SHP77 treated with DMSO at 0.1 percent for 48 hours (cell line): ENCODE data around the gene GNL2.

Source experiments
- DNase-seq: peaks from one replicate; lab custom pipeline; 2025; lab: John Stamatoyannopoulos, UW

Gene GNL2

DNA sequence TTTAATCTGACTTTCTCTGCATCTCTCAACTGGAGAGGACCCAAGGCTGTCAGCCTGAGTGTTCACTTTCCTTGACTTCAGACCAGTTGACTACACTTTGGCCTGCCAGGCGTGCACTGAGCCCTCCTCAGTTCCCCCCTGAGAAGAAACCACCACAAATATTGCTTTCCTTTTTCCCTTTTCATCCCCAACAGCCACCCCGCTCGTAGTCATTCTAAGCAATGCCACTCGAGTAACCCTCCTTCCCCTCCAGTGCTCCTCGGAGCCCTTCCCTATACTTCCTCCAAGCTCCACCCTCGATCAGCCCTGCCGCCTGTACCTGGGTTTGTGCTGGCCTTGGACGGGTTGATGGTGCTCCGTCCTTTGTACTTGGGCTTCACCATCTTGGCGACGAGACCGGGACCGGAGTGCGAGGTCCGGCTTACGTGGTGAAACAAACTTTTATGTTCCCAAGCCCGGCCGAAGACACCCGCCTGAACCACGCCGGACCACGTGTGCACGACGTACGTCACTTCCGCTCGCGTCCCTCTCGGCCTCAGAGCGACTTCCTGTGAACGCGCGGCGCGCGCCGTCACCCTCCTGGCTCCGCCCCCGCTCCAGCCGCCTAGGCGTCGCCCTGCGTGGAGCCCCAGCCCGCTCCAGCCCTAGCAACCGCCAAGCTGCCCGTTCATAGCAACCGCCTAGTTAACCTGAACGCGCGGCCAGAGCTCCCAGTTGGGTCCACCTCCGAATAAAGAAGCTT is at the start of gene GNL2:
Gene GNL2, minus strand, starts transcription at position 498 of the 742 bp plus-strand sequence. Its CDS starts 115 bp downstream, at position 383.
- peak; percentile 77 for DNase-seq

DNA sequence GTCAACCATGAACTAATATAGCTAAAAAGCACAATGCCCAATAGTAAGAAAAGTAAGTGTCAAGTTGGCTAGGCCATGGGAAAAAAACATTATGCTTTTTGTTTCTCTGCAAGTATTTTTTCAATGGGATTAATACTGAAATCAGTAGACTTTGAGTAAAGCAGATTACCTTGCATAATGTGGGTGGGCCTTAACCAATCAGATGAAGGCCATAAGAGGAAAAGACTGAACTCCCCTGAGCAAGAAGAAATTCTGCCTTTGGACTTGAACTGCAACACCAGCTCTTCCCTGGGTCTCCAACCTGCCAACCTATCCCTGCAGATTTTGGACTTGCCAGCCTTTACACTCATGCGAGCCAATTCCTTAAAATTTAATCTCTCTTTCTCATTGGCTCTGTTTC is 45.3 kb upstream of the GNL2 start:
- DNase-seq: no peak

DNA sequence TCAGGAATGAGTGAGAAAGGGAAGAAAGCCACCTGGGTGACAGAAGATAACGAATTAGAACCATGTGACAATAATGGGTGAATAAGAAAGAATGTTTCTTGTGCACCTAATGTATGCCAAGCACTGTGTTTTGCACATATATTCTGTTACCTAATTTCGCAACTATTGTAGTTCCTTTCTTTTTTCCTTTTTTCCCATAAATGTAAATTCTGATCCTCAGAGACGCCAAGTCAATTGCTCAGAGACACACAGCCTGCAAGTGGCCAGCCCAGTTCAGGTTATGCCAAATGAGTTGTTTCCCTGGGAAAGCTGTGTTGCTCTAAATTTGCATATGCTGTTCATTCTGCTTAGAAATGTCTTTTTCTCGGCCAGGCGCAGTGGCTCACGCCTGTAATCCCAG is 40.7 kb upstream of the GNL2 start:
- no peak for DNase-seq

DNA sequence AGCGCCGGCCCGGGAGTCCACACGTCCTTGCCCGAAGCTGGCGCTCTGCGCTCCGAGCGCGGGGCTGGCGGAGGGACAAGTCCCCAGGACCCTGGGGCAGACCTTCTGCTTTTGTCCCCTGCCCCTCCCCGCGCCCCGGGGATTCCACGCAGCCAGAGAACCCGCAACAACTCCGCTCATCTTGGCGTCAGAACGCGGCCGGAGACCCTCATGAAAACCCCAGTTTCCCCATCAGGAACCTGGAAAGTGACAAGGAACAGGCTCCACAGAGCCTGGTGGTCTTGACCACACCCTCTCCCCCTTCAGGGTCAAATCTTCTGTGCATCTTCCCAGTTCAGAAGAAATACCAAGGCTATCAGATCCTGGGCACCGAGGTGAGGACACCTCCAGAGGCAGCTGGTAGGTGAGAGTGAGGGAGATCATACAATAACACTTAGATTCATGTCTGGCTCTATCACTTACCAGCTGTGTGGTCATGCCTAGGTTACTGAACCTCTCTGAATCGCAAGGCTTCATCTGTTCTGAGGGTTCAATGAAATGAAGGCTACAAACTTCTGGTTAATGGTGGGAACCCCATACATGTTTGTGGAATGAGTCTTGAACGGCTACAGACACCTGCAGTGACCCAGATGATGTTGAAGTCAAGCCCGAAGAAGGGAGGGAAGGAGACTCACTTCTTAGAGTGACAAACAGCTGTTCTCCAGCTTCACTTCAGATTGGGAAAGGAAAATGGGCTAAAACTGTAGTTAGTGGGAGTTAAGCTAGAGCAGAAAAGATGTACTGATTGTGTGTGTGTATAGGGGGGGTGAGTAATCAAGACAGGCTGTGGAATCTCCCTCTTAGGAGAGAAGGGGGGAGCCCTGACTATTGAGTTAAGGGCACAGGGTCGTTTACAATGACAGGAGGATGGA is 39.5 kb upstream of the GNL2 start:
- no peak for DNase-seq

DNA sequence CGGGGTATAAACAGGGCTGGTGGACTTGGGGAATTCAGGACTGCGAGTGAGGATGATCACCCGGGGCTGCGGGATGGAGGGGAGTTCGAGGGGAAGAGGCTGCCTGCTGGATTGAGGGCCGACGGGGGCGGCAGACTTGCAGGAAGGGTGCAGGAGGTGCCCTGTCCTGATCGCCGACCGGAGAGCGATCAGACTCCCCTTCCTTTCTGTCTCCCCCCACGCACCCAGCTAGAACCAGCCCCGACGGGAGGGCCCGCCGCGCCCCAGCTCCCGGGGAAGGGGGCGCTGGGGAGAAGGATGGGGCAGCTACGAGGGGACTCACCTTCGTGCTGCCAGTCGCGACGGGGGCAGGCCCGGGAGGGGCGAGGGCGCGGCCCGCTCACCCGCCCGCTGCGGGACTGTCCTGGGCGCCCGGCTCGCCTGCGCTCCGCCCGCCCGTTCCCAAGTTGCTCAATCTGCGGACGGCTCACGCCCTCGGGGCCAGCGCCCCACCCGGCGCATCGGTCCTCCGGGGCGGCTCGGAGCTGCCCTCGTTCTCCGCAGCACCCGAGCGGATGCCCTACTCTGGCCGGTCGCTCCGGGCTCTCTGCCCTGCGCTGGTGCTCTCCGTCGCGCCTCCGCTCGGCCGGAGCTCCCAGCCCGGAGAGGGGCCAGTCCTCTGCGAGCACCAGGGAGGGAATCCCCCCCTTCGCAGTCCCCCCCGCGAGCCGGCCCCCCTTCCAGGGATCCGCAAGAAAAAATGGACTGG is 38.7 kb upstream of the GNL2 start, which contains the start of gene RSPO1:
Gene RSPO1, minus strand, starts transcription at position 649 of the 748 bp plus-strand sequence. CDS start 5,231 bp downstream, outside the sequence.
- no peak for DNase-seq

DNA sequence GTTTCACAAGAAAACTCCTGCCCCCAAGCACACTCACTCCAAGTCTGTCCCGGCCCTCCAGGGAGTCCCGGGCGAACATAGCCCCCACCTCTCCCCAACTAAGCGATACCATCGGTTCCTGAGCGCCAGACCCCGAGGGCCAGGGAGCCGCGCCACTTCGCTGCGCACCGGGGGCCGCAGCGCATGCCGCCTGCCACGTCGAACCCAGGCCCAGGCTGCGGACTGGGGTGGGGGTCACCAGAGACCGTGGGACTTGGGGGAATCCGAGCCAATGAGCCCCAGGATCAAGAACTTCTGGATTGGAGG is 38.2 kb upstream of the GNL2 start:
- DNase-seq: no peak

DNA sequence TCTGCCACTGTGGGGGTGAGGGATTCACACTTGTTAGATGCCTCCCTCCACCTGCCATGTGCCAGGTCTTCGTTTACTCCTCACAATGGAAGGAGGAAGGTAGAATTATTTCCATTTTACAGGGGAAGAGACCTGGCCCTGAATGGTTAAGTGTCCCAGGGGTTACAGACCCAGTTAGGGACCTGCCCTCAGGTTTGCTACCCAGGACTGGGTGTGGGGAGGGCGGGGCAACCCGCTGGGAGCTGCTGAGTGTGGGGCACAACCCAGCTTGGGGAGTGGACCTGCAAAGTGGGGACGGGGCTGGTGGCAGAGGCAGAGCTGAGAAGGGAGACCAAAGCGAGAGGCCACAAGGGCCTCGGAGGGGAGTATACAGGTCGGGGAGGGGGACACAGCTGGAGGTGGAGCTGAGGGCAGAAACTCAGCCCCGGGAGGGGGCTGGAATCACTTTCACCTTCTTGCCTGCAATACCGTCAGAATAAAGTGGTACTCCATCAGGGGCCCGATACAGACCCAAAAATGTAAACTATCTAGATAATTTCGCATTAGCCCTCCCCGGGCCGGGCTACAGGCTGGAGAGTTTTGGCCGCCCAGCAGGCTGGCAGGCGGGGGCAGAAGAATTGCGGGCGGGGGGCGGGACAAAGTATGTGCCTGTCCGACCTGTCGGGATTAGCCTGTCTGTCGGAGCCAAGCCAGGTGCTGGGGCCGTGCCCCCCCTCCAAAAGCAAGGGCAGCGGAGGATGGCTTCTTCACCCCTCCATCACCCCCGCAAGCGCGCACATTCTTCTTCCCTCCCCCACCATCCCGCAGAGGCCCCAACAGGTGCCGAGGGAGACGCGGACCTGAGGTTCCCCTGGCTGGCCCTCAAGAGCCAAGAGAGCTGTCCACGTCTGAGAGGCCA is 37.6 kb upstream of the GNL2 start:
- DNase-seq: no peak

DNA sequence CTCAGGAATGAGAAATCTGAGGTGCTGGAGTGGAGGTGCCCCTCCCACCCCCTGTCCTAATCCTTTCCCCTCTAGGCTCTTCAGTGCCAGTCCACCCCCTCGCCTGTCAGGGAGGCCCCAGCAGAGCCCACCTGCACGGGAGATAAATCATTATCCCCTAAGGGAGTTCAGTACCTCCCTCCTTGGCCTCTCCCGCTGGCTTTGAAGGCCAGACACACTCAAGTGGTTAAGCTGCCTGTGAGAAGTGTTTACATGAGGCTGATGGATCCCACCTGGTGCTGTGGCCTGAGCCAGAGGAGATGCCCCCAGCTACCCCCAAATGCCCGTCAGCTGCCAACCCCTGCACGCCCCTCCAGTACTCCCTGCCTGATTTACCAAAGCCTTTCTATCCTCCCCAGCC is 35.3 kb upstream of the GNL2 start:
- no peak for DNase-seq

DNA sequence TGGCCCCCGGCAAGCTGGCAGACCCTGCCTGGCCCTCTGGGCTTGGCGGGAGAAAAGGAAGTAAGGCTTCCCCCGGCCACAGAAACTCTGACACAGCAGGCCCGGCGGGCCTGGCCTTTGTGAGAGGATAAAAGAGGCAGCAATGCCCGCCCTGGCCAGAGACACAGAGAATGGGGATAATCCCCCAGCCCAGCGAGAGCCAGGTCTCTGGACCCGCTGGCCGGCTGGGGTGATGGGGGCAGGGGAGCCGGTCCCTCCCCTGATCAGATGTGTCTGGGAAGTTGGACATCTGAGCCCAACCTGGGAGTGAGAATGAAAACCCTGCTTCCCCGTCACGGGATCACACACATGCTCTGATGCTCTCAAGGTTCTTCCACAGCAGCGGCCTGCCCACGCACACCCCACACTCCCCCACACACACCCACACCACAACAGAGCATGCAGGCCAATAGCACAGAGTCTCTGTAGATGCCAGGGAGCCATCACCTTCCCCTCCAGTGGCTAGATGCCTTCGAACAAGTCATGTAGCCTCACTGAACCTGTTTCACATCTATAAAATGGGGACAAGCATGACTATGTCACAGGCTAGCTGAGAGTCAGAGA is 34.8 kb upstream of the GNL2 start:
- no peak for DNase-seq

DNA sequence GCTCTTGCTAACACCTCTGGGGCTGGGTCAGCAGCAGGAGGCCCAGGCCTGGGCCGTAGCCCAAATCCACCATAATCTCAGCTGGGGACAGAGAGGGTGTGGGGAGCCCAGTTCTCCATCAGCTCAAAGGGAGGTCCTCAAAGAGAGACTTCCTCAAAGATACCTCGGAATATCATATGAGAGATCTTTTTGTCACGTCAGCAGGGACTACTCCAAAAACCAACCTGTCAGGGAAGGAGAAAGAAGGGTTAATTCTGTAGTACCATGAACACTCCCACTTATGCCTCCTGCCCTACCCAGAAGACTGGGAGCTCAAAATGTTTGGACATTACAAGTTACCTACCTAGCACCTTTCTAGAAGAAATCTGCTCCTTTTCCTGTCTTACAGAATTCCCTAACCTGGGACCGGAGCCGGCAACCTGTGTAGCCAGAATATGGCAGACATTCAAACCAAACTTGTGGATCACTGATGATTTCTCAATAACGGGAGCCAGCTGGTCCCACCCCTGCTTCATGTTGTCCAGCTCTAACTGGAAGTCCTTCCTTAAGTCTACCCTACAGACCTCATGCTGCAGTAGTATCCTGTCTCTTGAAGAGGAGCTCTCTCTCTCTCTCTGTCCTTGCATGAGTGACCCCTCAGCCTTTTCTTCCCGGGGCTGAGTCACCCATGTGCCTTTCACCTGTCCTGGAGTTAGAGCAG is 34.1 kb upstream of the GNL2 start:
- no peak for DNase-seq

DNA sequence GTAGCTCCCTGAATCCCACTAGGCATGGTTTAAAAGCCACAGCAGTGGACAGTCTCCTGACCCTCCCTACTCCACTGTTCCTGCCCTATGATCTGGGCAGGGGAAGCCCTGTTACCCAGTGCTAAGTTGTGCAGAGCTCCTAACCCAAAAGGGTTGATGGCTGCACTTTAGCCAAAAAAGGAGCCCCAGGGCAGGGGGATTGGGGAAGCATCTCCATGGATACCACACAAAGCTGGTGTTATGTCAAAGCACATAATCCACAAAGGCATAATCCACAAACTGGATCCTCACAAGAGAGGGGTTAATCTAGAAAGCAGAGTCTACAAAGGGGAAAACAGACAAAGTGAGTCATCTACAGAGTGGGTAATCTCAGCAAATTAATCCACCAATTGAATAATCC is 33.3 kb upstream of the GNL2 start:
- no peak for DNase-seq

DNA sequence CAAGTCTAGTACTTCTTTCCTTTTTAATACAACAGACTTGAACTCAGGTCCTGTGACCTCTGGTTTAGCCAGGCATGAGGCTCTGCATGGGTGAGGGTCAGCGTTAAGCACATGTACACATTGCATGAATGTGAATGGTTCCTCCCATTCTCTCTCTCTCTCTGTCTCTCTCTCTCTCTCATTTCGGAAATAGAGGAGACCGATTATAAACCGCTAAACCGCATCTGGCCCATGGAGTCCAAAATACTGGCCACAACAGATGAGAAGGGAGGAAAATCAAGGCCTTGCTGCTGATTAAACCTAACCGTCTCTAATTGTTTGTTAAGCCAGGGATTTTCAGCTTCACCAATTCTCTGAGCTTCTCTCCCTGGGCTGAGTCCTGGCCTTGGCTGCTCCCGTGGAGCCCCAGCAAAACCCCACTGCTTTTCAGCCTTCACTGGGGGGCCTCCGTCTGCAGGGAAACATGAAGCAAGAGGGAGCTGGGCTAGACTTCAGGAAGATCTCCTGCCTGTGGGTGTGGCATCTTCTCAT is 32.4 kb upstream of the GNL2 start:
- DNase-seq: no peak

DNA sequence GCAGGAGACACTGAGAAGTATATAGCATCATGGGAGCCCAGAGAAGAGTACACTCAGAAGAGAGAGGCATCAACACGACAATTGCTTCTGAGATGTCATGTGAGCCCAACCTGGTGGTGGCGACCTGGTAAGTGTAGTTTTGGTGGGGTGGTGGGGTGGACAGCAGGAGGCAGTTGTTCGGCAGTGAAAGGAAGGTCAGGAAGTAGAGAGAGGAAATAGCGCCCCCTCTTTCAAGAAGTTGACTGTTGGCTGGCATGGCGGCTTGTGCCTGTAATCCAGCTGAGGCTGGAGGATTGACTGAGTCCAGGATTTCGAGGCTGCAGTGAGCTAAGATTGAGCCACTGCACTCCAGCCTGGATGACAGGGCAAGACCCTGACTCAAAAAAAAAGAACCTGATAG is 26.4 kb upstream of the GNL2 start:
- DNase-seq: no peak

DNA sequence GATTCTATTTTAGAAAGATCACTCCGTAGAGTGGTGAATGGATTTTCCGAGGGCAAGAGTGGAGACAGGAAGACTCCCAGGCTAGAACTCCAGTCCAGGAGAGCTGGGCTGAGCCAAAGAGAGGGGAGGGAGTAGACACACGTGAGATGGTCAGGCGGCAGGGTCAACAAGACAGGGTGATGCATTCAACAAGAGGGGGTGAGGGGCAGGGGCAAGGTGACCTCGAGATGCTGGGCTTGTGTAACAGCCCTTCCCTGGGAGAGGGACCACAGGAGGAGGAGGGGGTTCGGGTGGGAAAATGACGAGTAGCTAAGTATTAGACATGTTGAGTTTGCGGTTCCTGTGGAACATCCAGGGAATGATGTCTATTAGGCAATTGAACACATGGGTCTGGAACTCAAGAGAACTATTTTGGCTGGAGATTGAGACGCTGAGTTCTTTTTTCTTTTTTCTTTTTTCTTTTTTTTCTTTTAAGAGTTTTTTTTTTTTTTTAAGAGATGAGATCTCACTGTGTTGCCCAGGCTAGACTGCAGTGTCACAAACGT is 25.7 kb upstream of the GNL2 start:
- no peak for DNase-seq

DNA sequence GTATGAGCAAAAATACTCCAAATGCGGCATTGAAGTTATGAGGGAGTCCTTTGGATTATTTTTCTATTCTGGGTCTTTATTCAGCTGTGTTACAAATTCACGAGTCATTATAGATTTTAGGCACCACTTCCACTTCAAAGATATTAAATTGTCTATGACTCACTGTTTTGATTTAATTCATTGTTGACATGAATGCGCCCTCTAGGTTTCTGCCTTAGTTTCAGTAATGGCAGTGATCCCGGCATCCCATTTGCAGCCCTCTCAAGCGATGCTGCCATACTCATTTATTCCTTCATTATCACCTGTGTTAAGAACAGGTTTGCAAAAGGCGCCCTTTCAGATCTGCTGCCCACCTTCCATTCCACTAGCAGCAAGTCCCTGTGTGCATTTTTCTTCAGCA is 25.0 kb upstream of the GNL2 start:
- DNase-seq: no peak

DNA sequence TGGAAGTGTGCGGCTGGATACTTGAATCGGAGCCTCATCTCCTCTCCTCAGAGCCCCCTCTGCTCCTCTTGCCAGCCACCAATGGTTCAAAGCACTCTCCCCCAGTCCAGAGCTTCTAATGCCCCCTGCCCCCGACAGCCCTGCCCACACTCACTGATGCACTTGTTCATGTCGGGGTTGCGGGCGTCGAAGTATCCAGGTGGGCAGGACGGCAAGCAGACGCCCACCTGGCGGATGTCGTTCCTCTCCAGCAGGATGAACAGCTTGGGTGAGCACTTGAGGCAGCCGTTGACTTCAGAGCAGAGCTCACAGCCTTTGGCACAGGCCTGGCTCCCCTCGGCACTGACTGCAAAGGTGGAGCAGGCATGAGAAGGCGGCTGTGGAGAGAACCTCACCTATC is 20.6 kb upstream of the GNL2 start:
- no peak for DNase-seq

DNA sequence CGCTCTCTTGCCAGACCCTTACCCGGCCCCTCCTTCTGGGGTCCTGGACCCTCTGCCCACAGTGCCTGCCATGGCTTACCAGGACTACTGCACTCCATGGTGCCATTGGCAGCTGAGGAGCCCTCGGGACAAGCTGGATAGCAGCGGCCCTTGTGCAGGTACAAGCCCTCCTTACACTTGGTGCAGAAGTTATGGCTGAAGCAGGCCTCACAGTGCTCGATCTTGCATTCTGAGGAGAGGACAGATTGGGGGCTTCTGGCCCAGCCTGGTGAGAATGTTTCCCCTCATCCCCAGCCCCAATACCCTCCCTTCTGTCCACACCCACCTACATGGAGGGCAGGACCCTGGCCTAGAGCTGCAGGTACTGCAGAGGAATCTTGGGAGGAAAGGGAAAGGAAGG is 18.4 kb upstream of the GNL2 start:
- DNase-seq: no peak

DNA sequence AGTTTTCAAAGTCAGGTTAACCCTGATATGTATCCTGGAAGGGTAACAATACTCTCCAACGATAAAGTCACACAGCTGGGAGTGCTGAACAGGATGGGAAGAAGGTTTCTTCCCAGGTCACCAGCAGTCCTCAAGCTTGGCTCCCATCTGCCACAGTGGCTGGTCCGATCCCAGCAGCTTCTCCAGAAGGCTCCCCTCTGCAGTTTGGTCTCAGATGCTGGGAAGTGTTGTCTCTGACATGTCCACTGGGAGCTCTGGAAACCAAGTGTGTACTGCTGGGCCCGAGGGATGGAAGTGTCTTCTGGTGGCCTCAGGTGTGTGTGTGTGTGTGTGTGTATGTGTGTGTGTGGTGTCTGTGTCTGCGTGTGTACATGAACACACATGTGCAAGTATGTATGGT is 16.4 kb upstream of the GNL2 start:
- no peak for DNase-seq

DNA sequence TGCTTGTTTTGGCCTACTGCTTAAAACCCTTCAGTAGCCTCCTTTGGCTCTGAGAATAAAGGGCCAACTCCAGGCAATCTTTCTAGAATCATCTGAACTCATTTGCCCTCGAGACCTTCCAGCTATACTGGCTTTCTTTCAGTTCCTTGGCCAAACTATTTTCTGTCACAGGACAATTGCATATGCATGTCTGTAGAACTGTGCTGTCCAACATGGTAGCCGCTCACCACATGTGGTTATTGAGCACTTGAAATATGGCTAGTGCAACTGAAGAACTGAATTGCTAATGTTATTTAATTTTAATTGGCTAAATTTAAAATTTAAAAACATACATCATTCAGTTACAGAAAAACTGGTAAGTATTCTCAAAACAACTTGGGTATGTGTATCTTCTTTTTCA is 14.3 kb upstream of the GNL2 start:
- DNase-seq: no peak

DNA sequence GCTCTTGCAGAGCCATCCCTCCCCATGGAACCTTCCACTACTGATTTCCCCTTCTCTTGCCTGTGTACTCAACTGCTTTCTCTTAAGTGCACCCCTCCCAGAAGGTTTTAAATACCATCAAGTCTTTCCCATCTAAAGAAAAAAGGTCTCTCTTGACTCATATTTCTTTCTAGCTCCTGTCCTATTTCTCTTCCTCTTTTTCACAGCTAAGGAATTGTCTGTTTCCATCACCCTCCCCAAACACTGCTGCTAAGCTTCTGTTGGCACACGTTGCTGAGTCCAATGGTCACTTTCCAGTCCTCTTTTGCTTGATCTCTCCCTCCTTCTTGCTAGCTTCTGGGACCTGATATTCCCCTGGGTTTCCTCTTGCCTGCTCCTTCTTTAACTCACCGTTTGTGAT is 13.3 kb upstream of the GNL2 start:
- DNase-seq: no peak
